ENCODE data around the gene CHST11.
"Not testable (repeated sequence)": the region's sequence is repeated elsewhere in the genome, so short reads cannot be mapped to it uniquely, and the experiment has no call there.

The CHST11 gene

DNA sequence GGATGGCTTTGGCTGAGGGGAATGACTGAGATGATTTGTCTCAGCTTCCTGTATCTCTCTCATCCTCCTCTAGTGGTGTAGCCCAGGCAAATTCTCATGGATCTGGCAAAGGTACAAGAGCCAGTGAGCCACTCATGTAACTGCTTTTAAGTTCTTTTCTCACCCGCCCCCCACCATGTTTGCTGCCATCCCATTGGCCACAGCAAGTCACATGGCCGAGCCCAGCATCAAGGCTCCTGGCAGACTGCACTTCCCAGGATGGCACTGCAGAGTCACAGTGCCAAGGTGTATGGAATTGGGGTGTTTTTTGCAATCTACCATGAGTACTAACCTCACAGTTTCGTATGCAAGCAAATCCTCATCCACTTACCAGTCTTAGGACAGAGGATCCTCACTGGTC lies 50.9 kb downstream of the CHST11 start:
- no peak for DNase-seq

DNA sequence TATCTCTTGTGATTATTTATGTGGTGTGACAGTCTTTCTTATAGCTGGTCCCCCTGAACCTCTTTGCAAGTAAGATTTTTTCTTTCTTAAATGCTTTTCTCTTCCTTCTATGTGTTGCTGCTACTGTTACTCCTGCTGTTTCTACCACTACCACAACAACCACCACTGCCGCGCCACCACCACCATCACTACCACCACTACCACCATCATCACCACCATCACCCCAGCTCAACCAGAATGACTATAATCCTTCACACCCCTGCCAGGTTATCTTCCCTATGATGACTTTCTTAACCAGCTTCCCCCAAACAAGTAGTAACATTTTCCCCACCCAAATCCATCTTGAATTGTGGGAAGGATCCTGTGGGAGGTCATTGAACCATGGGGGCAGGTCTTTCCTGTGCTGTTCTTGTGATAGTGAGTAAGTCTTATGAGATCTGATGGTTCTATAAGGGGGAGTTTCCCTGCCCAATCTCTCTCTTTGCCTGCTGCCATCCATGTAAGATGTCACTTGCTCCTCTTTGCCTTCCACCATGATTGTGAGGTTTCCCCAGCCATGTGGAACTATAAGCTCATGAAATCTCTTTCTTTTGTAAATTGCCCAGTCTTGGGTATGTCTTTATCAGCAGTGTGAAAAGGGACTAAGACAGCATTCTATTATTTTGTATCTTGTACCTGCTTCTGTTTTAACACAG lies 52.2 kb downstream of the CHST11 start:
- DNase-seq: no peak

DNA sequence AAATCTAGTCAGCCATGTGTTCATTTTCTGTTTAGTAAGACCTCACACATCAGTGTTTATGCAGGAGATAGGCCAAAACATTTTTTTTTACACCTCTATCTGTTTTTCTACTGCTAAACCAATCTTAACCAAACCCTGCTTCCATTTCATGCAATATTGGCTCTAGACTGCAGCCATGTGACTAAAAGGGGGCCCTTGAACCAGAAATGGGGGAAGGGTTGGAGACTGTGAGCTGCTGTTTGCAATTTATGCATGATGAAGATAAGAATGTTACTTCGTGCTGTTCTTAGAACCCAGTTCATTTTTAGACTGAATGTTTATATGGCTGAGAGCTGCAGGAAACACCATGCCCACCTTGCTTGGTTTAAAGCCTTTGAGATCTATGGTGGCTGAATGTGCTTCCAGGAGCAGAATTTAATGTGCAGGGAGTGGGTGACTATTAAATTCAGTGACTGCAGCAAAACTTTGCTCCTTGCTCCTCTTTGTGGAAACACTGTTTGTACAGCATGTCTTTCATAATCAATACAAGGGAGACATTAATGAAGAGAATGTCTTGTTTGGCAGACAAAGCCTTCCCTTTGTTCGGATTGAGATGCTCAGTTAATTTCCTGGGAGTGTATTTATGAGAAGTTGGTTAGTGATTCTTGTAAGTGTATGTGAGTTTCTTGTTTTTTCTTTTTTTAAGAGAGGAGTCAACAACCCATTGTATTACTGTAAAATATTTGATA lies 53.6 kb downstream of the CHST11 start:
- DNase-seq: no peak

DNA sequence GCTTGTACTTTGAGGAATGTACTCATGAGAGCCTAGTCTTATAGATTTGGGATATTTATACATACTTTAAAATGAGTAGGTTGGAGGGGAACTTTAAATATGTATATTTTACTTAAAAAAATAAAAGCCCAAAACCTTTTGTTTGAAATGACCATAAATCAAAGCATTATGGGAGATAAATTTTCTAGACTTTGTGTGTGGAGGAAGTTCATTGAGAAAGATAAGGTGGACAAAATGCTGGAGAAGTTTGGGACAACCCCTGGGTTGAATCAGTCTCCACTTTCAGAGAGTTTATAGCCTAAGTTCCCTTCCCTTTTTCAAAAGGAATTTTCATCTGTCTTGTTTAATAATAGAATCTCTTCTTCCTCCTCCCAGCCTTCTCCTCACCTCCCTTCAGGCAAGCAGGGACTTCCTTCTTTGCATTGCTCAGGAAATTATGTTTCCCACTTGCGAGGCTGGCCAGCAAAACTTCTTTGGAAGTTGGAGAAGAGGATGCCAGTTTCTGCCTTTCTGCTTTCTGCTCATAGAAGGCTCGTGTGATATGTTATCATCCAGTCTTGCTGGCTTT lies 54.2 kb downstream of the CHST11 start:
- no peak for DNase-seq

DNA sequence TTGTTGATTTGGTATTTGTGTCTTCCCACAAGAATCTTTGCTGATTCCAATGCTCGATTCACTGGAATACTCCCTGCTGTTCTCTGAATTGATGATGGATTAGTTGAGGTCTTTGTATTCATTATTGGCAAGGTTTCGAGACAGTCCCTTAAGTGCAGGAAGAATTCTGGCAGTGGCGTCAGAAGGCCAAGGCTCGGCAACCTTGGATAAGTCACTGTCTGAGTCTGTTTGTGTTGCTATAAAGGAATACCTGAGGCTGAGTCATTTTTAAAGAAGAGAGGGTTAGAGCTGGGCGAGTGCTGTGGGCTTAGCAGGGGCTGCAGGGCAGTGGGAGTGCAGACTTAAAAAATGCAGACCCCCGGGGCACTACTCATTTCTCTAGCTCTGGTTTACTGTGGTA lies 56.9 kb downstream of the CHST11 start:
- no peak for DNase-seq

DNA sequence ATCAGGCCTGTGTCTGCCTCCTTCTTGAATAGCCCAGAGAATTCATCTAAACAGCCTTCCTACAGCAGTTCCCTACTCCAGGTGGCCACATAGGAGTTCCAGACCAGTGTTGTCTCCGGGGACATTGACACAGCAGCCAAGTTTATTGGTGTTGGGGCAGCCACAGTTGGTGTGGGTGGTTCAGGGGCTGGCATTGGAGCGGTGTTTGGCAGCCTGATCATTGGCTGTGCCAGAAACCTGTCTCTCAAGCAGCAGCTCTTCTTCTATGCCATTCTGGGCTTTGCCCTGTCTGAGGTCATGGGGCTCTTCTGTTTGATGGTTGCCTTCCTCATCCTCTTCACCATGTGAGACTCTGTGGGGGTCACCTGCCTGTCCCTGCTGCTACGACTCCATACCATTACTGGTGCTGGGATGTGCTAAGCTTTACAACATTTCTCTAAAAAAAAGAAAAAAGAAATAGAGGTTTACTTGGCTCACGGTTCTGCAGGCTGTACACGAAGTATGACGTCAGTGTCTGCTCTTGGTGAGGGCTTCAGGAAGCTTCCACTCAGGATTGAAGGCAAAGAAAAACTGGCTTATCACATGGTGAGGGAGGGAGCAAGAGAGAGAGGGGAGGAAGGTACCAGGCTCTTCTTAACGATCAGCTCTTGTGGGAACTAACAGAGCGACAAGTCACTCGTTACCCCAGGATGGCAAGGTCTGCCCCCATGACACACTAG lies 57.5 kb downstream of the CHST11 start:
- no peak for DNase-seq

DNA sequence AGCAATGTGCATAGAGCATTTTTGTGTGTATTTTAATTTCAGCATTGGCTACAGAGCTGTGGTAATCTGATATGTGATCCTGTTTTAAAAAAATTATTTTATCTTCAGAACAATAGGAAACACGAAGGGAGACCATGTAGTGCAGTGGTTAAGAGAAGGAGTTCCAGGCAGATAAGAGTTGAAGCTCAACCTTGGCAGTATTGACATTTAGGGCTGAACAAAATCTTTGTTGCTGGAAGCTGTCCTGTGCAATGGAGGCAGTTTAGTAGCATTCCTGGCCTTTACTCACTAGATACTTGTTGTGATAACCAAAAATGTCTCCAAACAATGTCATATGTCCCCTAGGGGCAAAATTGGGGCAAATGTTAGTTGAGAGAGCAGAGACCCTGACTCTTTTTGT lies 59.2 kb downstream of the CHST11 start:
- DNase-seq: no peak

DNA sequence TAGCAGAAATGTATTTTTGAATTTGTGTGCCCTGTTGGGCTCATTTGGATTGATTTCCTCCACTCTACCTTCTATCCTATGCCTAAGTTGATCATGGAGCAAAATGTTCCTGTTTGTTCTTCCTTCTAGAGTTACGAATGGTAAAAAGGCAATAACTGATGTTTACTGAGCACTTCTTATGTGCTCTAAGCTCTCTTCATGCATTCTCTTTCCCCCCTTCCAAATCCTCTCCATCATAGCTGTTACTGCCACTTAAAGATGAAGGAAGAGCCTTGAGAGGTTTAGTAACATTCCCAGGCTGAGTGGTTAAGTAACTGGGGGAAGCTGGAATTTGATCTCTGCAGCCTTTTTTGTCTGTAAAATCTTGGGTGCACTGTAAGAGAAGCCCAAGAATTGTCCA lies 60.1 kb downstream of the CHST11 start:
- DNase-seq: no peak

DNA sequence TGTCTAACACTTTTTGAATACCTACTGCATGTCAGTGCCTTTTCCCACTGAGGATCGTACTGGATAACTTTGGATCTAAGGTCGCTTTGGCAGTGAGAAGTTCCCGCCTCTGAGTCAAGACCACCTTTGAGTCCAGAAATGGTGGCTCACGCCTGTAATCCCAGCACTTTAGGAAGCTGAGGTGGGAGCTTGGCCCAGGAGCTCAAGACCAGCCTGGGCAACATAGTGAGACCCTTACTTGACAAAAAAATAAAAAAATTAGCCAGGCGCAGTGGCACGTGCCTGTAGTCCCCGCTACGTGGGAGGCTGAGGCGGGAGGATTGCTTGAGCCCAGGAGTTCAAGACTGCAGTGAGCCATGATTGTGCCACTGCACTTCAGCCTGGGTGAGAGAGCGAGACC lies 61.1 kb downstream of the CHST11 start:
- no peak for DNase-seq

DNA sequence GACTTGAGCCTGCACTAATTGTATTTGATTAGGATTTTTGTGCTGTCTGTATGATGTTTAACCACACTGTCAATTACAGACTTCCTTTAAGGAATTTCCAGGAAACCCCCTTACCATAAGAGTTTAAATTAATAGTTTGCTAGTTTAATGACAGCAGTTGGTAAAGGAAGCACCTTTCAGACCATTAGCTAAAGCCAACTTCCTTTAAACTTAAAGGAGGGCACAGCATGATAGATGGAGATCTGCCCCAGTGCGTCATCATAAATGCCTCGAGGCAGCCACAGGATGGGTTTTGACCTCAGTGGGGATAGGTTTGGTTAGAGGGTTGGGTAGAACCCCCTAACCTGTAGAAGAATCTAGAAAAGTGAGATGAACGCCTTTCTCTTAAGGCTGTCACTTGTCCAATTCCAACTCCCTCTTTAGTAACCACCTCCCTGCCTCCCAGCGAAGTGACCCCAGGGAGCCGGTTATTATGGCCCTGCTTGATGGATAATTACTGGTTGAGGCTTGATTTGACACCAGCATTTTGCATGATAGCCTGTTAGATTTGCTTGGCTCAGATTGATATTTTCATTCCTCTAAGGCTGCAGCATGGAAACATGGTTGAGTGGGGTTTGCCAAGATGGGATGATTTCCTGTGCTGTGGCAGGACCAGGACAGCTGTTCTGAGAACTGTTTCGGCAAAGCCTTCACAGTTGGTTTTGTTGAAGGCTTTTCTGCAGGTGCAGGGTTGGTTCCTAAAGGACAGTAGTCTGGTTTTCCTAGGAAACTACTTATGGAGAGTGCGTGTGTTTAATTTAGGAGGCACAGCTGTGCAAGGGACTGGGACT lies 62.7 kb downstream of the CHST11 start:
- DNase-seq: no peak

DNA sequence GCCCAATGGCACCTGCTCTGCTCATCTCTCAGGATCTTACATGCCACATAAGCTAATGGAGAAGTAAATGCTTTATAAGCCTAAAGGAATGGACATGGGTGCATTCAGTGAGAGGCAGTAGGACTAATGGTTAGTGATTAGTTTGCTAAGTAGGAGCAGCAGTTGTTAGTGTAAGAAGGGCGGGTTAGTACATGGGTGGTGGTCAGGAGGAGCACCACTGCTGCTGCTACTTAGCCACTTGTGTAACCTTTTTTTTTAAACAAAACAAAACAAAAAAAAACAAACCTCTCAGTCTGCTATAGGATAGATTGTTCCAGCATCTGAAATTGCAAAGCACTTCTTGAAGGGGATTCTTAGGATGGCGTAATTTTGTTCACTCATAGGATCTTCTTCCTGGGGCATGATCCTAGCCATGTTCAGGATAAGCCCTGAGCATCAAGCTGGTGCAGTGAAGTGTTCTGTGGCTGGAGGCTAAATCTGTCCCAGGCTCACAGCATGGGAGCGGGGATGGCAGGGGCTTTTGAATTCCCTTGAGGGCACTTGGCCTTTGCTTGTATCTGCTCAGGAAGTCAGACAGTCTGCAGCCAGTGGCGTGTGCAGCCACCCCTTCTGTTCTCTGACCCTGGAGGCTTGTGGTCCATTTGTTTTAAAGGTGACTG lies 63.6 kb downstream of the CHST11 start:
- no peak for DNase-seq

DNA sequence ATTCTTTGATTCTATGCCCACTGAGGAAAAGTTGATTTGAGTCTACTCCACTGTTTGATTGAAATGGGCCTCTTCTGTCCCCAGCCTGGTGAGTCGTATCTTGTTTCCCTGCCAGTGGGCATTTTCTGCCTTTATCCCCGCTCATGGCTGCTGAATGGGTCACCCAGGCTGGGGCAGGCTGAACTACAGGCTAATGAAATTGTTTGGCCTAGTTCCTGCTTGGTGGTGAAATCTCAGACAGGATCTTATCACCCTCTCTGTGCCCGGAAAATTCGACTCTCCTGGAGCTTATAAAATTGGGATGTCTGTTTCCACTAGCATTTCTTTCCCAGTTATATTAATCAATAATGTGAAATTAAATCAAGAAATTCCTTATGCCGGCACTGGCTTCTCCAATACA lies 65.0 kb downstream of the CHST11 start:
- DNase-seq: no peak

DNA sequence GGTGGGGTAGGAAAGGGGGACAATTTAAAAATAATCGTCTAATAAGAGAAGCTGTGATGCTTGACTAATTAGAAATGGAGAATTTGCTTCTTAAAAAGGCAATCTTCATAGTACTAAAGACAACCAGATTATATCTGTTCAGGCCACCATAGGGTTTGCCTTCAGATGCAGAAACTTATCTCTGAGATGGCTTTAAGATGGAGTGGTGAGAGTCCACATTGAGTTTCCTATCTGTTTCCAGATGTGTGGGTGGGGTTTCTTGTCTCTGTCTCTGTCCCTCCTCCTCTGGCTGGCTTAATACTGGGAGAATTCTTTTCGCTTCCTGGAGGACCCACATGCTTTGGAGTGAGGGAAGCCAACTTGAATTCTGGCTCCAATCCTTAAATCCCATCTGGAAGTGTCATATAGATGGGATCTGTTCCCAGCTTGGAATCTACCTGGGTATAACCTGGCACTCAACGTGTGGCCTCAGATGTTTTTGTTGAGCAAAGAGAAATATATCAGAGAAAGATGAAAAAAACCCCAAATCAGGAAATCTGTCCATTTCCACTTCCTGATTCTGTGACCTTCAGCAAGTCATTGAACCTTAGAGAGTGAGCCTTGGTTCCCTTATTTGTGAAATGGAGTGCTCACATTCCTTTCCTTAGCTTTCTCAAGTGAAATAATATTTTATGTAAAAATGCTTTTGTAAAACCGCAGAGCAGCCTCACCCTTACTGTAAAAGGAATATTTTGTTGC lies 66.4 kb downstream of the CHST11 start:
- no peak for DNase-seq

DNA sequence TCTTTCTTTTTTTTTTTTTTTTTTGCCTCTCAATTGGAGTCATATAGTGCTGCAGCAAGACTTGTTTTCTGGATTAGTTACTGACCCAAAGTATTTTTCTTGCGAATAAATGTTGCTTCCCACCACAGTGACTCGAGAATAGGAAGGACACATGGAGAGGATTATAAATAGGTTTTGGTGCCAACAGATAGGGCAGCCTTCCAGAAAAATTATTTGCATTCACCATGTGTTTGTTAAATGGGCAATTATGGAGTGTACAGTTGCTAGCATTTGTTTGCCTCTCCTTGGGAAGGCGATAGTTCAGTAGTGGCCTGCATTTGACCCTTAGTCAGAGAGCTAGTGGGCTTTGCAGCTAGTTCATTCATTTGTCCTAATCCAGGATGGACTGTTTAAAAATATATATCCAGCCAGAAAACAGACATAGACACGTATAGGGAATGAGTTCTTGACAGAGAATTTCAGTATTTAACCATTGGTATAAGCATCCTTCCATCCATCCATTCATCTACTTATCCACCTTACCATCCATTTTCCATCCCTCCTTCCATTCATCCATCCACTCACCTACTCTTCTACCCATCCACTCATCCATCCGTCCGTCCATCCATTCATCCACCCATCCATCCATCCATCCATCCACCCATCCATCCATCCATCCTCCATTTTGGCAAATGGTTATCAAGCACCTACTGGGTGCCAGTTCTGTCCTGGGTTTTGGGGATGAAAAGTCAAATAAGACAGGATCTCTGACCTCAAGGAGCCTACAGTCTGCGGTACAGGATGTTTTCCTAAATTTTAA lies 67.5 kb downstream of the CHST11 start:
- DNase-seq: no peak

DNA sequence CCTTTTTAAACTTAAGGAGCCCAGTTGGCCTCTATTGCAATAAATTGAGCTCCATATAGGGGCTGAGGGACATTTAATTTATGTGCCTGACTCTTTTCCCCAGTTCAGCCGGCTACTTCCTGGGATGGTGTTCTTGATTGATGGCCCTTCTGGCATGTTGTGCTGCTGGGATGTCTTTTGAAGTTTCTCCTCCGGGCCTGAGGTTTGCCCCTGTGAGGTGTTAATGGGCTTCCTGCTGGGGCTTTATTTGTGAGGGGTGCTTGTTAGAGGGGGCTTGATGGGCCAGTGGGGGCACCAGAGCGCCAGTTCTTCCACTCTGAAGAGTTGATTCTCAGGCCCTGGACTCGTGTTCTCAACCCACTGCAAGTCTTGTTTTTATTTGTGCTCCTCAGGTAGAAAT lies 69.6 kb downstream of the CHST11 start:
- DNase-seq: no peak

DNA sequence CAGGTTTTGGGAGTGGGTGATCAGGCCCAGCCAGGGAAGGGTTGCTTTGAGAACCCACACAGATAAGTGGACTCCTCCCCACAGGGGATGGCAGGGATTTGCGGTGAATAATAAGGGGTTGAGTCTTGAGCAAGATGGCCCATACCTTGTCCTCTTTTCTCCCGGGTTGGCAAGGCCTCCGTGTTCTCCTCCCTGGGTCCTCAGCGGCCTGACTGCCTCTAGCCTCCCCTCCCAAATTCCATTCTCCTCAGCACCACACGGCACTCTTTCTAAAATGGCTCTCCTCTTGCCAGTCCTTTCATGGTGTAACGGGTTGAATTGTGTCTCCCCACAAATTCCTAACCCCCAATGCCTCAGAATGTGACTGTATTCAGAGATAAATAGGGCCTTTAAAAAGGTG lies 70.0 kb downstream of the CHST11 start:
- DNase-seq: no peak

DNA sequence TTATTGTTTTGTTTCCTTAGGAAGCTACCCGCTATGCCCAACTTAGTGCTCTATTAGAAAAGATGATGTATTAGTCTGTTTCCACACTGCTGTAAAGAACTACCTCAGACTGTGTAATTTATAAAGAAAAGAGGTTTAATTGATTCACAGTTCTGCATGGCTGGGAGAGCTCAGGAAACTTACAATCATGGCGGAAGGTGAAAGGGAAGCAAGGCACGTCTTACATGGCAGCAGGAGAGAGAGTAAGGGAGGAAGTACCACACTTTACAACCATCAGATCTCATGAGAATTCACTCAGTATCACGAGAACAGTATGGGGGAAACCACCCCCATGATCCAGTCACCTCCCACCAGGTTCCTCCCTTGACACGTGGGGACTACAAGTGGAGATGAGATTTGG lies 70.9 kb downstream of the CHST11 start:
- DNase-seq: not testable (repeated sequence)

DNA sequence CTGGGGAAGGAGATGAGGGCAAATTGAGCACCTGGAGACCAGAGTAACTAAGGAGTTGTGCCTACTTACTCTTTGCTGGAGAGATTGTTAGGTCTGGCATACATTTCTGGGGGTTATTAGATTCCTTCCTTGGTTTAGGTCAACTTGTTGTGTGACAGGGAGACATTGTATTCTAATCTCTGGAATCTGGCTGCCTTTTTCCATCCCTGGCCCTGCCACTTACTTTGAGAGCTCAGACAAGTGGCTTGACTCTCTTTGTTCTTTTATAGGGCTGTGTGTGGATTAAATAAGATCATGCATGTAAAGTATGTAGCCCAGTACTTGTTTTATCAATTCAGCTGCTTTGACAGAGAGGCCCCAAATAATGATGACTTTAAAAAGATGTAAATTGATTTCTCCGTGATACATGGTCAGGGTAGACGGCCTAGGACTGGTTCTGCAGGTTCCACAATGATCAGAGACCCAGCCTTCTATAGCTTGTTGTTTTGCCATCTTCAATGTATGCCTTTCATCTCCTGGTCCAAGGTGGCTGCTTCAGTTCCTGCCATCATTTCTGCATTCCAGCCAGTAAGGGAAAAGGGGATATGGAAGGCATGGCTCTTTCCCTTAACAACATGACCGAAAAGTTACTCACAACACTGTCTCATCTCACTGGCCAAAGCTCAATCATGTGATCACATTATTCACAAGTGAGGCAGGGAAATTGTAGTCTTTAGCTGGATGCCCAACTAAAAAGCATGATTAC lies 72.6 kb downstream of the CHST11 start:
- DNase-seq: no peak

DNA sequence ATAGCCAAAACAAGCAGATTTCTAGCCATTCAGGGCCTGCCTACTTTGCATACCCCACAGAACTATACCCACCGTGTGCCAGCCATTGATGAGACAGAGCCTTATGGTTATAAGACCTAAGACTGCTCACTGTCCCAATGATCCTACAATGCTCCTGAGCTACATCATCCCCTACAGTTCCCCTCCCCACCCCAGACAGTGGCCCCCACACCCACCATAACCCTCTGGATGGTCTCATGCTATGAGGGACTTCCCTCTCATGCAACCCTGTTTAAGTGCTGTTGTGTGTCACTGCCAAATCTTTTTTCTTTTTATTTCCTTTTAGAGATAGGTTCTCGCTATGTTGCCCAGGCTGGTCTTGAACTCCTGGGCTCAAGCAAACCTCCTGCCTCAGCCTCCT lies 75.9 kb downstream of the CHST11 start:
- no peak for DNase-seq

DNA sequence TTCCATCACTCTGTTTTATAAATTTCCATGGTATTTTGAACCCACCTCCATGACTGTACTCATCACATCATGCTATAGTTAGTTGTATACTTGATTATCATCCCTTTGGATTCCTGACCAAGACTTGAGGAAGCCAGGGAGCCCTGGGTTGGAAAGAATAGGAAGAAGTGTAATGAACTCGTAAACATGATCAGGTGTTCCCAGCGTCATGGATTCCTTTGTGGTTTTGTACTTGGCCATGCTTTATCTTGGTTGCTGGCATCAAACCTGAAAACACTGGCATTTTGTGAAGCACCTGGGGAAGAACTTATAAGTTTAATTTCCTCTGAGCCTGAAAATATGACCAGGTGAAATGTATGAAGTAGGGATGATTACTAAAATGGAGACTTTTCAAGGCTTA lies 76.4 kb downstream of the CHST11 start:
- DNase-seq: no peak
